H9 (cell line): Measurements from ENCODE around the gene LRRC26. TPM values are rescaled to one million over a fixed set of nuclear protein-coding genes. Genes with fewer than 3 reads are reported as not detected.
"Not testable (repeated sequence)": the region's sequence is repeated elsewhere in the genome, so short reads cannot be mapped to it uniquely, and the experiment has no call there.

Source experiments
- DNase-seq: peaks from one replicate; pipeline ENCODE4 v3.0.0-alpha.2; 2017
- H2AFZ ChIP-seq: one replicate; pipeline ENCODE4 v1.6.1; 2013; ENCODE audit warnings: mild to moderate bottlenecking, low read length, control low read depth, moderate library complexity
- H2AK5ac ChIP-seq: 2 replicates; pipeline ENCODE4 v1.6.1; 2013; ENCODE audit warnings: low read length, control low read depth, mixed read lengths; ENCODE audit not compliant: insufficient read length
- H2BK120ac ChIP-seq: one replicate; pipeline ENCODE4 v1.6.1; 2013; ENCODE audit warnings: low read depth, mild to moderate bottlenecking, low read length, control low read depth, inconsistent platforms; ENCODE audit not compliant: poor library complexity, severe bottlenecking
- H2BK12ac ChIP-seq: 2 replicates; pipeline ENCODE4 v1.6.1; 2013; ENCODE audit warnings: low read length, control low read depth, mixed read lengths, low read depth; ENCODE audit not compliant: insufficient read length
- H2BK15ac ChIP-seq: 2 replicates; pipeline ENCODE4 v1.6.1; 2013; ENCODE audit warnings: low read depth, low read length, control low read depth
- H2BK20ac ChIP-seq: one replicate; pipeline ENCODE4 v1.6.1; 2013; ENCODE audit warnings: low read depth, mild to moderate bottlenecking, low read length, control low read depth, inconsistent platforms; ENCODE audit not compliant: poor library complexity, severe bottlenecking
- H2BK5ac ChIP-seq: 2 replicates; pipeline ENCODE4 v1.6.1; 2013; ENCODE audit warnings: low read length, control low read depth, mixed read lengths; ENCODE audit not compliant: insufficient read length
- H3K14ac ChIP-seq: 2 replicates; pipeline ENCODE4 v1.6.1; 2013; ENCODE audit warnings: low read length, control low read depth; ENCODE audit not compliant: insufficient read depth
- H3K18ac ChIP-seq: 2 replicates; pipeline ENCODE4 v1.6.1; 2013; ENCODE audit warnings: low read depth, mild to moderate bottlenecking, mixed read lengths, low read length, control low read depth; ENCODE audit not compliant: insufficient read length
- H3K23ac ChIP-seq: 2 replicates; pipeline ENCODE4 v1.6.1; 2013; ENCODE audit warnings: low read length, control low read depth, mixed read lengths, low read depth; ENCODE audit not compliant: insufficient read length
- H3K23me2 ChIP-seq: 2 replicates; pipeline ENCODE4 v1.6.1; 2013; ENCODE audit warnings: low read depth, mild to moderate bottlenecking, mixed read lengths, low read length, control low read depth; ENCODE audit not compliant: insufficient read length, poor library complexity, severe bottlenecking
- H3K27ac ChIP-seq: 2 replicates; pipeline ENCODE4 v1.5.1; 2013; ENCODE audit warnings: low read length, control low read depth, mixed read lengths, low read depth; ENCODE audit not compliant: insufficient read length
- H3K27me3 ChIP-seq: 2 replicates; pipeline ENCODE4 v1.6.1; 2013; ENCODE audit warnings: low read length, control low read depth, inconsistent platforms; ENCODE audit not compliant: insufficient read depth
- H3K4ac ChIP-seq: 2 replicates; pipeline ENCODE4 v1.6.1; 2013; ENCODE audit warnings: low read depth, mild to moderate bottlenecking, control low read depth, inconsistent platforms, low read length, moderate library complexity
- H3K4me1 ChIP-seq: 2 replicates; pipeline ENCODE4 v1.6.1; 2013; ENCODE audit warnings: low read length, control low read depth, inconsistent platforms; ENCODE audit not compliant: insufficient read depth
- H3K4me2 ChIP-seq: 2 replicates; pipeline ENCODE4 v1.6.1; 2013; ENCODE audit warnings: low read length, control low read depth, mixed read lengths; ENCODE audit not compliant: insufficient read length, insufficient read depth
- H3K56ac ChIP-seq: 2 replicates; pipeline ENCODE4 v1.6.1; 2013; ENCODE audit warnings: low read depth, mild to moderate bottlenecking, mixed read lengths, low read length, control low read depth; ENCODE audit not compliant: insufficient read length
- H3K79me1 ChIP-seq: 2 replicates; pipeline ENCODE4 v1.6.1; 2013; ENCODE audit warnings: low read depth, mild to moderate bottlenecking, moderate library complexity, low read length, control low read depth, inconsistent platforms; ENCODE audit not compliant: insufficient read depth, poor library complexity, severe bottlenecking
- H3K79me2 ChIP-seq: 2 replicates; pipeline ENCODE4 v1.6.1; 2013; ENCODE audit warnings: low read length, control low read depth, inconsistent platforms; ENCODE audit not compliant: insufficient read depth
- H3K9ac ChIP-seq: 2 replicates; pipeline ENCODE4 v1.6.1; 2013; ENCODE audit warnings: low read length, control low read depth, mixed read lengths; ENCODE audit not compliant: insufficient read length; ENCODE audit errors: extremely low read depth
- H3K9me3 ChIP-seq: one replicate; pipeline ENCODE4 v1.6.1; 2013; ENCODE audit warnings: low read depth, low read length, inconsistent platforms; ENCODE audit not compliant: control insufficient read depth
- H3T11ph ChIP-seq: one replicate; pipeline ENCODE4 v1.6.1; 2013; ENCODE audit warnings: mild to moderate bottlenecking, low read length, control low read depth, inconsistent platforms
- H4K20me1 ChIP-seq: one replicate; pipeline ENCODE4 v1.6.1; 2013; ENCODE audit not compliant: control insufficient read depth, insufficient read length, insufficient read depth
- H4K5ac ChIP-seq: 2 replicates; pipeline ENCODE4 v1.6.1; 2013; ENCODE audit warnings: low read depth, mild to moderate bottlenecking, mixed read lengths, low read length, control low read depth; ENCODE audit not compliant: insufficient read length
- H4K8ac ChIP-seq: replicated peaks from 2 replicates; pipeline ENCODE4 v1.6.1; 2013; ENCODE audit warnings: low read length, control low read depth, mixed read lengths, low read depth; ENCODE audit not compliant: insufficient read length
- H4K91ac ChIP-seq: 2 replicates; pipeline ENCODE4 v1.6.1; 2013; ENCODE audit warnings: low read depth, mild to moderate bottlenecking, moderate library complexity, mixed read lengths, low read length, control low read depth; ENCODE audit not compliant: insufficient read length
- H3K27ac Mint-ChIP-seq, 3 experiments: 2 replicates in 2 of 3; 3 replicates in 1 of 3; pipeline ENCODE4 v1.8.0; 2020 to 2021; ENCODE audit warnings: mixed read lengths in 3 of 3, mild to moderate bottlenecking in 1 of 3, moderate library complexity in 1 of 3
- H3K27me3 Mint-ChIP-seq: 2 replicates; pipeline ENCODE4 v1.8.0; 2021; ENCODE audit warnings: low read depth, mild to moderate bottlenecking, moderate library complexity, mixed read lengths
- H3K36me3 Mint-ChIP-seq, 3 experiments: 2 replicates in 2 of 3; 3 replicates in 1 of 3; pipeline ENCODE4 v1.8.0; 2020 to 2021; ENCODE audit warnings: low read depth in 3 of 3, mixed read lengths in 3 of 3; ENCODE audit not compliant: insufficient read depth in 1 of 3
- H3K4me1 Mint-ChIP-seq, 2 experiments: 2 replicates each; pipeline ENCODE4 v1.8.0; 2020; ENCODE audit warnings: mixed read lengths in 2 of 2
- H3K4me3 Mint-ChIP-seq, 2 experiments: 2 replicates in 1 of 2; 3 replicates in 1 of 2; pipeline ENCODE4 v1.8.0; 2020 to 2021; ENCODE audit warnings: mild to moderate bottlenecking in 2 of 2, mixed read lengths in 2 of 2, moderate library complexity in 1 of 2
- H3K9me3 Mint-ChIP-seq, 2 experiments: 2 replicates in 1 of 2; 3 replicates in 1 of 2; pipeline ENCODE4 v1.8.0; 2020; ENCODE audit warnings: mild to moderate bottlenecking in 2 of 2, mixed read lengths in 2 of 2, moderate library complexity in 1 of 2
- WGBS: extraction: QIAGEN DNeasy Blood & Tissue Kit; methylation state at CpG from one replicate; pipeline ENCODE4 v1.1.7; 2013; ENCODE audit warnings: missing lambda C conversion rate, low lambda C conversion rate, mixed read lengths; ENCODE audit not compliant: insufficient read length; ENCODE audit errors: extremely low coverage; 5-methylcytosine and 5-hydroxymethylcytosine counted together
- total RNA-seq: library from RNA; stranded (reverse); gene quantifications from 2 replicates; pipeline ENCODE4 v1.2.1, GENCODE V29; 2021
- TF ChIP-seq, protein P1 (sequence below): fragments of 200-600 bp; sonication (generic); conservative IDR thresholded peaks from 3 replicates; pipeline ENCODE4 v1.8.0; 2021; ENCODE audit warnings: antibody characterized with exemption, mild to moderate bottlenecking

Gene LRRC26
- total RNA-seq, 1 experiment from 2014 or later, result 0.96 TPM

DNA sequence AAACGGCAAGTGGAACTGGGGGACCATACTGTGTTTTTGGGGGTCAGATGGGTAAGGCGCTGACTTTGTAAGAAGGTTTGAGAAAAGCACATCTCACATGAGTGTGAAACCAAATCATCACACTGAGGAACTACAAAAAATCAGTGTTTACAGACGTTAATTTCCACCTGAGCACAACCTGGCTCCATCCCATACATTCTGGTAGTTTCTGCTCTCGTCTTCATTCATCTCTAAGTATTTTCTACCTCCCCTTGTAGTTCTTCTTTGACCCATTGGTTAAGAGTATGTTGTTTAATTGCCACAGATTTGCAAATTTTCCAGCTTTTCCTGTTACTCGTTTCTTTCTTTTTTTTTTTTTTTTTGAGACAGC, 46.4 kb downstream of the LRRC26 start:
- Histone ChIP-seq H2BK15ac (no peak overlapping the region), H2BK20ac (no peak overlapping the region), H3T11ph (no peak overlapping the region), H3K23ac (no peak overlapping the region), H2BK120ac (no peak overlapping the region), H3K27ac (no peak overlapping the region), H4K8ac (no peak overlapping the region), H3K9ac (no peak overlapping the region), H2BK5ac (no peak overlapping the region), H3K9me3 (no peaks in the 10 kb centered on the region), H2AFZ (no peak overlapping the region), H3K79me2 (no peaks in the 10 kb centered on the region), H3K79me1 (no peaks in the 10 kb centered on the region), H3K23me2 (no peaks in the 10 kb centered on the region), H3K4ac (no peak overlapping the region), H3K4me1 (no peaks in the 10 kb centered on the region), H2AK5ac (no peak overlapping the region), H2BK12ac (no peak overlapping the region), H4K91ac (no peak overlapping the region), H3K14ac (no peak overlapping the region), H3K56ac (no peak overlapping the region), H3K18ac (no peak overlapping the region), H3K4me2 (no peak overlapping the region), H3K27me3 (no peaks in the 10 kb centered on the region), H4K5ac (no peak overlapping the region), H4K20me1 (no peaks in the 10 kb centered on the region)
- H3K9me3 Mint-ChIP-seq, result peaks cover 0 to 3% of the 10 kb centered on the region in 2 experiments; a peak in 2 of 5 replicates
- TF ChIP-seq, protein P1, sequence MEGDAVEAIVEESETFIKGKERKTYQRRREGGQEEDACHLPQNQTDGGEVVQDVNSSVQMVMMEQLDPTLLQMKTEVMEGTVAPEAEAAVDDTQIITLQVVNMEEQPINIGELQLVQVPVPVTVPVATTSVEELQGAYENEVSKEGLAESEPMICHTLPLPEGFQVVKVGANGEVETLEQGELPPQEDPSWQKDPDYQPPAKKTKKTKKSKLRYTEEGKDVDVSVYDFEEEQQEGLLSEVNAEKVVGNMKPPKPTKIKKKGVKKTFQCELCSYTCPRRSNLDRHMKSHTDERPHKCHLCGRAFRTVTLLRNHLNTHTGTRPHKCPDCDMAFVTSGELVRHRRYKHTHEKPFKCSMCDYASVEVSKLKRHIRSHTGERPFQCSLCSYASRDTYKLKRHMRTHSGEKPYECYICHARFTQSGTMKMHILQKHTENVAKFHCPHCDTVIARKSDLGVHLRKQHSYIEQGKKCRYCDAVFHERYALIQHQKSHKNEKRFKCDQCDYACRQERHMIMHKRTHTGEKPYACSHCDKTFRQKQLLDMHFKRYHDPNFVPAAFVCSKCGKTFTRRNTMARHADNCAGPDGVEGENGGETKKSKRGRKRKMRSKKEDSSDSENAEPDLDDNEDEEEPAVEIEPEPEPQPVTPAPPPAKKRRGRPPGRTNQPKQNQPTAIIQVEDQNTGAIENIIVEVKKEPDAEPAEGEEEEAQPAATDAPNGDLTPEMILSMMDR, result no peak
- H3K4me1 Mint-ChIP-seq, result peaks cover 11 to 18% of the 10 kb centered on the region in 2 experiments
- no peak overlapping the region for H3K27ac Mint-ChIP-seq
- no CpG with 5 or more reads among the region's 5 CpGs for whole genome bisulfite sequencing
- H3K36me3 Mint-ChIP-seq, result no peaks in the 10 kb centered on the region
- no peak overlapping the region for H3K4me3 Mint-ChIP-seq
- peaks cover 16% of the 10 kb centered on the region for H3K27me3 Mint-ChIP-seq
- no peak for DNase-seq

DNA sequence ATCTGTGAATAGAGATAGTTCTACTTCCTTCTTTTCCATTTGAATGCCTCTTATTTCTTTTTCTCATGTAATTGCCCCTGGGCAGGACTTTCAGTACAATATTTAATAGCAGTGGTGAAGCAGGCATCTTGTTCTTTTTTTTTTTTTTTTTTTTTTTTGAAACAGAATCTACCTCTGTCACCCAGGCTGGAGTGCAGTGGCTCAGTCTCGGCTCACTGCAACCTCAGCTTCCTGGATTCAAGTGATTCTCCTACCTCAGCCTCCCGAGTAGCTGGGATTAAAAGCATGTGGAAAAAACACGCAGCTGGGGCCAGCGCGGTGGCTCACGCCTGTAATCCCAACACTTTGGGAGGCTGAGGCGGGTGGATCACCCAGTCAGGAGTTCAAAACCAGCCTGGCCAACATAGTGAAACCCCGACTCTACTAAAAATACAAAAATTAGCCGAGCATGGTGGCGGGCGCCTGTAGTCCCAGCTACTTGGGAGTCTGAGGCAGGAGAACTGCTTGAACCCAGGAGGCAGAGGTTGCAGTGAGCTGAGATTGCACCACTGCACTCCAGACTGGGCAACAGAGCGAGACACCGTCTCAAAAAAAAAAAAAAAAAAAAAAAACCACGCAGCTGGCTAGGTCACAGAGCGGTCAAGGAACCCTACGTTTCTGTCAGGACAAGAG, 46.9 kb downstream of the LRRC26 start:
- not testable (repeated sequence) for H4K5ac ChIP-seq, H3K27ac Mint-ChIP-seq, H2AK5ac ChIP-seq, H3K27ac ChIP-seq, H3K79me2 ChIP-seq, H2BK5ac ChIP-seq, H3K9ac ChIP-seq, H3K4me1 ChIP-seq, H3K56ac ChIP-seq, H3K4me3 Mint-ChIP-seq, H2AFZ ChIP-seq, H3K4me2 ChIP-seq, H4K91ac ChIP-seq, H3K23ac ChIP-seq, H2BK20ac ChIP-seq, H2BK15ac ChIP-seq, H4K20me1 ChIP-seq, H3T11ph ChIP-seq, H3K18ac ChIP-seq, H2BK12ac ChIP-seq, H2BK120ac ChIP-seq, DNase-seq, H3K79me1 ChIP-seq, H3K14ac ChIP-seq, H3K27me3 ChIP-seq, H3K9me3 ChIP-seq, H3K9me3 Mint-ChIP-seq, H4K8ac ChIP-seq, H3K36me3 Mint-ChIP-seq, H3K23me2 ChIP-seq, H3K4ac ChIP-seq
- WGBS, result no CpG with 5 or more reads among the region's 16 CpGs
- Mint-ChIP-seq H3K27me3 (peaks cover 13% of the 10 kb centered on the region), H3K4me1 (peaks cover 6 to 13% of the 10 kb centered on the region in 2 experiments; a peak in 3 of 4 replicates)
